GM12875 (cell line): ENCODE measurements around the gene LRBA.

Source experiments
- H3K4me3 ChIP-seq: one replicate; pipeline ENCODE4 v1.5.1; 2011; ENCODE audit warnings: low read depth, low read length, control low read depth
- CTCF ChIP-seq: IDR thresholded peaks from 2 replicates; pipeline ENCODE4 v1.5.1; 2011; ENCODE audit warnings: low read depth, mild to moderate bottlenecking, control low read depth, inconsistent platforms, low read length, moderate library complexity, borderline replicate concordance; ENCODE audit not compliant: insufficient read depth

The LRBA gene

GRCh38 chr4:150323406-150324325 lies 691.4 kb downstream of the LRBA start:
- no peak for TF ChIP-seq CTCF
- no peak overlapping the region for H3K4me3 ChIP-seq

GRCh38 chr4:150322646-150323045 lies 692.4 kb downstream of the LRBA start:
- H3K4me3 ChIP-seq, result no peak overlapping the region
- no peak for TF ChIP-seq CTCF

GRCh38 chr4:150321113-150321512 lies 694.0 kb downstream of the LRBA start:
- no peak for TF ChIP-seq CTCF
- no peak overlapping the region for H3K4me3 ChIP-seq

- no peak for TF ChIP-seq CTCF
- H3K4me3 ChIP-seq, result no peak overlapping the region
These were observed 696.1 kb downstream of the LRBA start for GRCh38 chr4:150318971-150319370.

GRCh38 chr4:150318527-150318926 lies 696.6 kb downstream of the LRBA start:
- no peak overlapping the region for H3K4me3 ChIP-seq
- no peak for TF ChIP-seq CTCF

GRCh38 chr4:150316332-150317205 lies 698.5 kb downstream of the LRBA start:
- TF ChIP-seq CTCF, result no peak

More at GRCh38 chr4:150316332-150317205, 698.5 kb downstream of the LRBA start:
- H3K4me3 ChIP-seq, result no peak overlapping the region
